NOMO-1 treated with DMSO at 0.1 percent for 48 hours (cell line): Measurements from ENCODE around the gene GLIS1.

ENCODE experiments used
- DNase-seq: peaks from one replicate; lab custom pipeline; 2025; ENCODE audit not compliant: unreplicated experiment; lab: John Stamatoyannopoulos, UW

The GLIS1 gene

DNA sequence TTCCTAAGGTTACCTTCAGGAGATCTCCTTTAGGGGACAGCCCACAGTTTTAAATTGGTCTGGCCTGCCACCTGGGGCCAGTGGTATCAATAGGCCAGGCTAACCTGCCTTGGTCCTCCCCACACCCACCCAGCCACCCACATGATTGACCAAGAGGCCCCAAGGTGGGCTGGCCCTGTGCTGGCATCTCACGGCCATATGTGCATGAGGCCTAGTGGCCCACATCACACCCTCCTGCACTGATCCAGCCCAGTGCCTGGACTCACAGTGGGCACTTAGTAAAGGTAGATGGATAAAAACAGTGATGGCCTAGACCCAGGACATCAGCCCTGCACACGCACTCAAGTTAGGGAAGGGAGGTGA lies 197.7 kb downstream of the GLIS1 start:
- no peak for DNase-seq

DNA sequence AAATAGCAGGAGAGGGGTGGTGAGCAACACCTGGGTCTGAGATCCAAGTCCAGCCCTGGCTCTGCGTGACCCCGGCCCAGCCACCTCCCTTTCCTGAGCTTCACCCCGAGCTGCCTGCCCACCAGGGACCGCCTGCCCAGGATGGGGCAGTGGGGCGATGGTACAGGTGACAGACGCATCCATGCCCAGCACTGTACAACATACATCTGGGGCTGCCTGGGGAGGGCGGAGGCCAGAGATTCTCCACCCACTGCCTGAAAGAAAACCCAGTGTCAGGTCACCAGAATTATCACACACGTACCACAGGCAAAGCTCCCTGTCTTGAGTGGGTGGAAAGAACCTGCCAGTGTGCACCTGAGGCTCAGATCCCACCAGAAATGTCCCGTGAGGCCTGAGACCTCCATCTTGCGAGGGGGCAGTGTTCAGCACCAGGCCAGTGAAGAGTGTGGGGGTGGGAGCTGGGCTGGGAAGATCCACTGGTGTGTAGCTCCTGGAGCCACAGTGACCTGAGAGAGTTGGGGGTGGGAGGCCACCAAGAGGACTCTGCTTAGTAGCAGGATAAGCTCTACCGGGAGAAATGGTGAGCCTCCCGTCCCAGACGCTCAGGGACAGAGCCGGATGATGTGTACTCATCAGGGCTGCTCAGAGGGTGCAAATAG lies 198.2 kb downstream of the GLIS1 start:
- no peak for DNase-seq

DNA sequence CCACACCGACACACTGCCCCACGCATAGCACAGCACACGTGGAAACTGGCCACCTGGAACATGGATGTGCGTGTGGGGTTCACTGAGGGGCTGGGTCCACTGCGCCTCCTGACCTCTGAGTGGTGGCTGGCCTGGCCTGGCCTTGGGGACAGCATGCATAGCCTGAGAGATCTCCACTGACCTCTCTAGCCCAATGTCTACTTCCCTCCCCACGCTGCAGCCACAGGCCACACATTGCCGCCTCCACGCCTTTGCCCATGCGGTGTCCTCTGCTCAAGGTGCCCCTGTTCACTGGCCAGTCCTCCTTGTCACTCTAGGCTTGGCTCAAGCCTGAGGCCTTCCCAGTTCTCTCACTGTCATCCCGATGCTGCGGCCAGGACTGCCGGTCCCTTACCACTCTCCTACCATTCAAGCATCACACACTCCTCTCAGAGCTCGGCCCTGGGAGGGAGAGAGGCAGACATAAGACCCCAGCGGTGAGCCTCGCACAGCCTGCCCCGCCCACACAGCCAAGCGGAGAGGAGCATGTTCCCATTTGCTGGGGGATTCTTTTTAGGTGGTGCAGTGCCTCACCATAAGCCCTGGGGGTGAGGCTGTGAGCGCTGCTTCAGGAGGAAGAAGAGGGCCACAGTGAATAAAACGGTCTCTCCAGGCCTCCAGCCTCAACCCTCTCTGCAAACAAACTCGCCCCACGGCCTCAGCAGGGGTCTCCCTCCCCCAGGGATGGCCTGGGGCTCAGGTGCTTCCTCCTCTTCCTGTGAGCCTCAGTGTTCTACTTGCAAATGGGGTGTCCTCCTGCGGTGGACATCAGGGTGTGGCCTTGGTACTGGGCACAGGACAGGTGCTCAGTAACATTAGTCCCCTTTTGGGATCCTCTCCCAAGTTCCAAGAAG lies 199.0 kb downstream of the GLIS1 start:
- no peak for DNase-seq

DNA sequence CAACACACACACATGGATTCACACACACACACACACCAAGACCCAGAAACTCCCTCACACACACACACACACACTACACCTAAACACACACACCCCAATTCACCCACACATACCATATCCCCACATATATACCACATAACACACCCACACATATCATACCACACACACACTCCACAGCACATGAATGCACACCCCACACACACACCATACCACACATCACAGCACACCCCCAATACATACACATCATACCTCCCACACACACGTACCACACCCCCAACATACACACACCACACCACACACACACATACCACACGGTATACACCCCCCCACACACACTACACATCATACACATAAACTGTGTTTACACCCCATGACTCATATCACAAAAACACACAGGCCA lies 199.7 kb downstream of the GLIS1 start:
- DNase-seq: no peak

DNA sequence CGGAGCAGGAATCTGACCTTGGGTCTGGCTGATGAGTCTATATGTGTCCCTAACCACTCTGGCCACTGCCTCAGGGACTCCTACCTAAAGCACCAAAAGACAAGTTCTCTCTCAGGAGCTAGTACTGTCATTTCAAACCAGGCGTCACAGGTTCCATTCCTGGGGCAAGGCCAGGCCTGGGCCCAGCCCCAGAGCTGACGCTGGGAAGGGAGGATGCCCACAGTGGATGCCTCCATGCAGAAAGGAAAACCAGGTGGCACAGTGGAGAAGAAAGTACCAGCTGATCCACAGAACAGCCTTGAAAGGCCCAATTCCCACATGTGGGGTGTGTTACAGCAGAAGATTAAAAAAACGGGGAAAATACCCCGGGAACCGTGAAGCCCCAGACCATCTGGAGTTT lies 202.4 kb downstream of the GLIS1 start:
- DNase-seq: no peak

DNA sequence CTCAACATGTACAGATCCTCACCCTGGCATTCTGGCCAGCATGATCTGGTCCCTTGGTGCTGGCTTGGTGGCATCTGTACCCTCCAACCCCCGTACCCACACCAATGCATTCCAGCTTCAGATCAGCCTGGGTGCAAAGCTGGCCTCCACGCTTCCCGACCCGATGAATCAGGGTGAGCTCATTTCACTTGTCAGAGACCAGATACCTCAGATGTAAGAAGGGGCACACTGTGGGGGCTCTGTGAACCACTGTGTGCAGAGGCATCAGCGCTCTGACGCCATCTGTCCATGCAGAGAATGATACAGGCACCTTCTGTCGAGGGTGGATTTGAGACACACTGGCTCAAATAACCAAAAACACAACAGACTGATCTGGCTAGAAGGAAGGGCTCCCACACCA lies 203.1 kb downstream of the GLIS1 start:
- no peak for DNase-seq

DNA sequence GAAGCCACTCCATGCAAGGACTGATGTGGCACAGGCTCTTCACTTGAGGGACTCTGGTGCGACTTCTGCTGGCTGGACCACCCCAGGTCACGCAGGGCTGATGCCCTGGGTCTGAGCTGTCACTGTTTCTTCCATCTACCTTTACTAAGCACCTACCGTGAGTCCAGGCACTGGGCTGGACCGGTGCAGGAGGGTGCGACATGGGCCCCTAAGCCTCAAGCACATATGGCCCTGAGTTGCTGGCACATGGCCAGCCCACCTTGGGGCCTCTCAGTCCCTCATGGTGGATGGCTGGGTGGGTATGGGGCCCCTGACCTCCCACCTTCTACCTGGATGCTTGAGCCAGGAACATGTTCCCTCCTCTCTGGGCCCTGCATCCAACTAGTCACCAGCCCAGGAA lies 203.7 kb downstream of the GLIS1 start:
- DNase-seq: no peak

DNA sequence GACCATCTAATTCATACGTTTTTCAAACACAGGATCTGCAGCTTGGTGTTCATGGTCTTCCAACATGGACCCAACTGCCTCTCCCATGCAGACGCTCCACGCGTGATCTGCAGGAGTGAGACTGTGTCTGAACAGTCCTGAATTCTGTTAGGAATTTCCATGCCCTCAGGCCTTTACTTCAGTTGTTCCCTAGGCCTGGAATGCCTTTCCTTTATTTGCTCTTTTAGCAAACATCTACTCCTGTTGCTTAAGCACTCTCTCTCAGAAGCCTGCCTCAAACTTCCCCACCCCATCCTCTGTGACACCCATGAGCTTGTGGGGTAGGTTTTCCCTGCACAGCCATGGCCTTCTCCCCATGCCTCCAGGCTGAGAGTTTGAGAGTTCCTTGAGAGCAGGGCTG lies 206.1 kb downstream of the GLIS1 start:
- DNase-seq: no peak

DNA sequence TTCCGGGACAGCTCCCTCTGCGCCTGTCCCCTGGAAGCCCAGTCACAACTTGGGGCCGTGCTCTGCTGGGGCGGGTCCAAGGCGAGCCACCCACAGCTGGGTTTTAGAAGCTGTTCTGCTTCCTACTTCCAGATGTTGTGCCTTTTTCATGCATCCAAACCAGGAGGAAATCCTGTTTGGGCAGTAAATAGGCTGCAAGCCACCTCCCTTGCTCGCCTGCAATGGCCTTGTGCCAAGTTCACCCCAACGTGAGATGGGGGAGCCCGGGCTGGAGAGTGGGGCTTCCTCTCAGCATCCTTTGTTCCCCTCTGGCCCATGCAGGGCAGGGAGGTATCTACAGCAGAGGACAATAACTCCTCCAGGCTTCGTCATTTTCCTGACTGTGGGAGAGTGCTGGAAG lies 206.6 kb downstream of the GLIS1 start:
- no peak for DNase-seq

DNA sequence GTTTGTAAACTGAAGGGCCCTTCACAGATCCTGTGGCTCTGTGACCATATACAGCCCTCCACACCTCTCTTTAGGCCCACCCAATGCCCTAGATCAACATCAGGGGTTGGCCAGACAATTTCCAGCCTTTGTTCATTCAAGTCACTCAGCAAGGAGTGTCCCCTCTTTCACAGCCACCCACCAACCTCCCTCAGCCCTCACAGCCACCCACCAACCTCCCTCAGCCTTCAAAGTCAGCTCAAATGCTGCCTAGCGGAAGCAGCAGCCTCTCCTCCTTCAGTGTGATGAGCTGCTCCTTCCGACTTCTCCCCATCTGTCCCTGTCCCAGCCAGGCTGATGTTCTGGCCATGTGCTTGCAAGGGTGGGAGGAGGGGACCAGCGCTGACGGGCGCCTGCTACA lies 208.4 kb downstream of the GLIS1 start:
- no peak for DNase-seq

DNA sequence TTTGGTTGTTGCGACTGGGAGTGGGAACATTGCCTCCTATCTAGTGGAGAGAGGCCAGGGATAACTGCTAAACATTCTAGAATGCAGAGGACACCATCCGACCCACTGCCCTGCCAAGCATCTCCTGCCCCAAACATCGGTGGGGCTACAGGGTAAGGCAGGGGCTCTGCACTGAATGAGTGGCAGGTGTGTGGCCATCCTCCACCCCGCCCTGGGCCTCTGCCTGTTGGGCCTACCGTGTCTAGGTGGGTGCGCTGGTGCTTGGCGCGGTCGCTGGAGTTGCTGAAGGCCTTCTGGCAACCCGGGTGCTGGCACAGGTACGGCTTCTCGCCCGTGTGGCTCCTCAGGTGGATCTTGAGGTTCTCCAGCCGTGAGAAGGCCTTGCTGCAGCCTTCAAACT lies 209.4 kb downstream of the GLIS1 start:
- no peak for DNase-seq

DNA sequence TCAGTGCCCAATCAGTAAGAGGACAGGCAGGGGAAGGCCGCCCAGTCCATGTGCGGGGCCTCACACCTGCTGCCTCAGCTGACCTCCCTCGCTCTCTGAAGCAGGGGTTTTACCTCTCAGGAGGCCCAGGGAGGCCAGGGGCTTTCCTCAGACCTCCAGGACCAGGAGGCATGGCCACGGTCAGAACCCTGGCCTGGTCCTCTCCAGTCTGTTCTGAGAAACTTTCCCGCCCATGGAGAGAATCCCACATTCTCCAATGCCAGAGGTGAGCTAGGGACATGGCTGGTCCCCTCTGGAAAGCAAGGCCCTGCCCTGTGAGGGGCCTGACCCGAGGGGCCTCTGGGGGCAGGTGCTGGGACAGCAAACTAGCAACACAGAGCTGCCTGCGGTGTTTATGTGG lies 211.6 kb downstream of the GLIS1 start:
- DNase-seq: no peak

DNA sequence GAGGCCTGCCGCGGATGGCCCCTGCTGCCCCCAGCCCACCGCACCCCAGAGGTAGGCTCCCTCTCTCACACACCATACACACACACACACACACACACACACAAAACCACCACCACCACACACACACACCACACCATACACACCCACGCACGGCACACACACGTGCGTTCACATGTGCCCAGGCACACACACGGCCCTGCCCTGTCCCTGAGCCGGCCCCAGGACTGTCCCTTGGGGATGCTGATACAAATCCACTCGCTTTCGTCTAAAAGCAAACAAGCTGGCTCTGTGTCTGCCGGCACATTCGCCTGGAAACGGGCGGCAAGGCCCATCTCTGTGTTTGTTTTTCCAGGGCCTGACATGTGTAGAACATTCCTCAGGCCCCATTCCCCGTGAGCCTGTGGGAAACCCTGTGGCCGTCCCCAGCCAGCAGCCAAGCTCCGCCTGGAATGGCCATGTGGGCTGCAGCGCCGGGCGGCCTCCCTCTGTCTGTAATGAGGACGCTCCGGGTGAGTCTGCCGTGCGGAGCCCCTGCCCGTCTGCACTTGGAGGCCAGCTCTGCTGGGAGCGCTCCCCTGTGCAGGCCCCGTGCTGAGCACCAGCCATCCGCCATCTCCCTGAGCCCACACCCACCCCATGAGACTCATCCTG lies 212.4 kb downstream of the GLIS1 start:
- no peak for DNase-seq

DNA sequence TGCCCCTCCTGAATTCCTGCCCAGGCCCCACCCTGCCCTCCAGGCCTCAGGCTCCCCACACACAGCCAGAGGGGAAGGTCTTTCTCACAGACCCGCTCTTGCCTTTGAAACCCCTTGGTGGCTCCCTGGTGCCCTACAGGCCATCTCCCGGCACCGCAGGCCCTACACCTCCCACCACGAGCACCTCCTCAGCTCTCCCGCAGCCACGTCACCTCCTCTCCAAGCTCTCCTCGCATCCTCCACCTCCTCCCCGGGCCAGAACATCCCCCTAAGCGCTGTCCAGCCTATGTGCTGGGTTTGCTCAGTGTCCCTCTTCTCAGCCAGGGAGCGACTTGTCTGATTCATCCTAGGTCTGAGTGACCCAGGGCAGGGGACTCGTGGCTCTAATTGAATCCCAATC lies 213.4 kb downstream of the GLIS1 start:
- no peak for DNase-seq

DNA sequence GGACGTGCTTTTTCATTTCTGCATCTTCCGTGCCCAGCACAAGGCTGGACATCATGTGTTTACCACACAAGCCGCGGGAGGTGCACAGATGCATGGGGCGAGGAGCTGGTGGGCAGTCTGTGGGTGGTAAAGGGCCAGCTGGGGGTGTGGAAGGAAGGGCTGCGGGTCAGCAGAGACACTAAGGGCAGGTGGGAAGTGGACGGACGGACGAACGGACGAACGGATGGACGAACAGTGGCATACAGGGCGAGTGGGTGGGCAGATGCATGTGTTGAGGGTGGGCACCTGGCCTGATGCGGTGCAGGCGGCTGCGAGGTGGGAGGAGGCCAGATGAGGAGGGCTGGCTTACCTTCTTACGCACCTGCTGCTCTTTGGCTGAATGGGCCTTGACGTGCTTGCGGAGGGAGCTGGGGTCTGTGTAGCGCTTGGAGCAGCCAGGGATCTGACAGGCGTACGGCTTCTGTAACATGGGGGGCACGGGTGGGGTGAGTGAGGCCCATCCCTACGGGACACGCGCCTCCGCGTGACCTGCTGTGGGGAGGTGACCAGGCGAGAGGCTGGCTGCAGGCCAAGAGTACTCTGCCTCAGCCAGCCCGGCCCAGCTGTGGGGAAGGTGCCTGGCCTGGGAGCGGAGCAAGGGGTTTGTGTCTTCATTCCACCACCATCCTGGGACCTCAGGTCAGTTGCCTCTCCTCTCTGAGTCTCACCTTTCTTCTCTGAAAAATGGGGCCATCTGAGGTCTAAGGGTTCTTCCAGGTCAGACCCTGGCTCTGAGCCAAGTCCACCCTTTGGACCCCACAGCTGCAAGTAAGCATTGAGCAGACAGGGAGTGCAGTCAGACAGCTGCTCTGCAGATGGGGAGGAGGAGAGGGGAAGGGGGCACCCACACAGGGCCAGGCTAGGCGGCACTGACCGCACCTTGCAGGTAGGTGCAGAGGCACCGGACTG lies 214.3 kb downstream of the GLIS1 start:
- no peak for DNase-seq

DNA sequence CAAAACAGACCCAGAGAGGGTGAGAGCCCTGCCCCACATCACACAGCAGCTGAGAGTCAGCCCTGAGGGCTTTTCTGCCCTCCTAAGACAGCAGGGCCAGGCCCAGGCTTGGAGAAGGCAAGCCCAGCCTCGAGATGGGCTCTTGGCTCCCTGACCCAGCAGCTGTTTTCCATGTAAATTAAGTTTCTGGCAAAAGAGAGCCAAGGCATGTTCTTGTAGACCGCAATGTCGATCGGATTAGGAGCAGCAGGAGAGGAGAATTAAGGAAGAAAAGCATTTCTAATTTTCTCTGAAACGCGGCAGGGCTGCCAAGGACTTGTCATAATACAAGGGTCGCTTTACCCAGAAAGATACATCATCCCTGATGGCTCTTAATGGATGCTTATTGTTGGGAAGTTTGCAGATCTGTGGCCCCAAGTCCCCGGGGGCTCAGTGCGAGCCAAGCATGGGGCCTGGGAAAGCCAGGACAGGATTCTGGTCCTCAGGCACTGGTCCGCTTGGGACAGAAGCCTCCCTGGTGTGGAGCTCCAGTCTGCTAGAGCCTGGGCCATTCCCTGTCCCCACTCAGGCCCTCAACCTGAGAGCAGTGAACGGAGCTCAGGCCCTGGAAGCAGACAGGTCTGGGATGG lies 216.9 kb downstream of the GLIS1 start:
- DNase-seq: no peak

DNA sequence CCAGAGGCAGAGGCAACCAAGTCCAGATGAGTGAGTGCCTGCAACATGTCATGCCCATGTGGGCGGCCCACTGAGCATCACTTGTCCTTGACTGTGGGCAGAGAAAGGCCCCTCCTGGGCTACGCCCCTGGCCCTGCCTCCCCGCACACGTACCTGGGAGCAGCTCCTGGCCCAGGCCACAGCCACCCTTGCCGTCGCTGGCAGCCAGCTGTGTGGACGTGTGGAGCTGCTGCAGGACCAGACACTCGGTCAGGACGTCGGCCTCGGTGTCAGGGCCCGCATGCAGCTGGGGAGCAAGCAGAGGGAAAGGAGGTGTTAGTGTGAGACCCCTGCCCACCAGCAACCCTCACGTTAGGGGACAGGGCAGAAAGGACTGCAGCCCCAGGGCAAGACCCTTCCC lies 218.5 kb downstream of the GLIS1 start:
- DNase-seq: no peak

DNA sequence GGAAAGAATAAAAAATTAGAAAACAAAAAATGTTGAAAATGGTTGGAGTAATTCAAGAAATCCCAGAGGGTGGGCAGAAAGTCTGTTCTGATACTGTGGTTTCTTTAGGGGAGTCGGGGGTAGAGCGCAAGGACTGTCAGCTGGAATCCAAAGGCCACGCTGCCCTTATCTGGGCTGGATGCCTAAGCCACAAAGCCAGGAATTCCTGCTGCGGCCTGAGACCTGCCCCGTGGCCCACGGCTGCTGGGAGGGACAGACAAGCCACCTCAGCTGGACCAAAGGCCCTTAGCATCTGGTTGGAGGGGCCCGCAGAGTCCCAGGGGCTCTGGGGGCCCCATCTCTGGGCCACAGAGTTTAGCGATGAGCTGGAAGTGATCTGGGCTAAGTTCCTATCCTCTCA lies 219.5 kb downstream of the GLIS1 start:
- no peak for DNase-seq

DNA sequence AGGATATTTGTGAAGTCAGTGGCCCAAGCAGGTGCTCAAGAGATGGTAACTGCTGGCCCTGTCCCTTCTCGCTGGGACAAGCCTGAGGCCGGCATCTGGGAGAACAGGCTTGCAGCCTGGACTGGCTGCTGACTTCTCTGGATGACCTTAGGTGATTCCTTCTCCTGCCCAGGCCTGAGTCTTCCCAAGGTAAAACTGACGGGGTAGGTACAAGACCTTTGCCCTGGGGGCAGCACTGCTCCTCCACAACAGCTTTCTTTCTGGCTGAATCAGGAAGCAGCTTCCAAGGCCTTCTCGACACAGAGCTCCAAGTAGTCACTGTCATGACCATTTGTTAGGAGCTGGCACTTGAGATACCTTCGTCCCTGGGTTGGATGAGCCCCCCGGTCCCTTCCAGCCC lies 220.2 kb downstream of the GLIS1 start:
- no peak for DNase-seq

DNA sequence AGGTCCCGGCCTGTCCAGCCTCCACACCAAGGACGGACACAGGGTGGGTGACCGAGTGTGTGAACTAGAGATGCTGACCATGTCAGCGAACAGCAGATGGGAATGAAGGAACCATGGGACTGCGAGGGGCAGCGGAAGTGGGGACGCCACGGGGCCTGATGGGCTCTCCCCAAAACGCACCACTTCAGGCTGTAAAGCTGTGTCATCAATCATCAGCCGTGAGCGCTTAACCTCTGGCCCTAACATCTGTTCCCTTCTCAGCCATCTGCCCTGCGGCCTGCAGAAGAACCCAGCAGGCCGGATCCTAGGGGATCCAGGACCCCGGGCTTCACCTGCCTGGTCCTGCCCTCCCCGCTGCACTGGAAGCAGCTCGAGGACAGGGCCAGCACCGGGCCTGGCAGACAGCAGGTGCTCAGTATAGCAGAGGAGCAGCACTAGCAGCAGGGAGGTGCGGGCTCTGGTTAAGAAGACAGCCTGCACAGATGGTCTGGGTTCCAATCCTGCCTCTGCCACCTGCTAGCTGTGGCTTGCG lies 221.1 kb downstream of the GLIS1 start:
- DNase-seq: no peak
